ENCODE measurements around the gene DUSP9. TPM values are rescaled to one million over a fixed set of nuclear protein-coding genes. Genes with fewer than 3 reads are reported as not detected.

DUSP9 gene
- total and polyA plus RNA-seq, 8 donors = 0.10 to 0.56 (median 0.23) TPM; not detected in 1

- Histone ChIP-seq H3K4me3 (no peak overlapping the region), H3K27me3 (peaks cover 24 to 37% of the 10 kb centered on the region in 2 donors), H3K36me3 (no peaks in the 10 kb centered on the region), H3K9me3 (no peaks in the 10 kb centered on the region), H3K27ac (no peak overlapping the region), H3K4me1 (no peaks in the 10 kb centered on the region)
- DNase-seq (no peak), ATAC-seq (no peak)
- intact Hi-C loops (cut with DNase I) = no loop called here
- TF ChIP-seq CTCF (IDR thresholded peaks at IDR 0.05) = no peak
Observed at GRCh38 chrX:153659268-153659667, 12.3 kb downstream of the DUSP9 start.

- intact Hi-C loops (cut with DNase I) = loop anchor here in 1 of 2 donors (10.0 kb wide), 1 partner anchor 107 kb away; no protein-coding TSS in a partner anchor
- peak; percentile 27 for ATAC-seq
- no peak overlapping the region for H3K27ac ChIP-seq
- TF ChIP-seq CTCF (IDR thresholded peaks at IDR 0.05) = peak in 1 of 2 donors; percentile 33
- peak in 2 of 4 donors; percentile 35 to 58 for DNase-seq
- H3K36me3 ChIP-seq = no peaks in the 10 kb centered on the region
- H3K4me3 ChIP-seq = no peak overlapping the region
- H3K4me1 ChIP-seq = no peaks in the 10 kb centered on the region
- H3K27me3 ChIP-seq = peaks cover 26 to 48% of the 10 kb centered on the region in 2 donors
- H3K9me3 ChIP-seq = no peaks in the 10 kb centered on the region
Observed at GRCh38 chrX:153662266-153662665, 15.3 kb downstream of the DUSP9 start.

GRCh38 chrX:153665726-153666306, 18.8 kb downstream of the DUSP9 start:
- intact Hi-C loops (cut with DNase I) = loop anchor here in 1 of 2 donors (10.0 kb wide), 1 partner anchor 111 kb away; no protein-coding TSS in a partner anchor
- Histone ChIP-seq H3K36me3 (no peaks in the 10 kb centered on the region), H3K4me1 (no peaks in the 10 kb centered on the region), H3K9me3 (no peaks in the 10 kb centered on the region), H3K27me3 (peaks cover 21 to 45% of the 10 kb centered on the region in 2 donors), H3K27ac (no peak overlapping the region), H3K4me3 (no peak overlapping the region)
- TF ChIP-seq CTCF (IDR thresholded peaks at IDR 0.05) = no peak
- no peak for ATAC-seq
- DNase-seq = no peak

GRCh38 chrX:153667281-153667955, 20.4 kb downstream of the DUSP9 start:
- H3K4me3 ChIP-seq = no peak overlapping the region
- intact Hi-C loops (cut with DNase I) = loop anchor here in 1 of 2 donors (10.0 kb wide), 1 partner anchor 113 kb away; no protein-coding TSS in a partner anchor

More at GRCh38 chrX:153667281-153667955, 20.4 kb downstream of the DUSP9 start:
- ATAC-seq (no peak), DNase-seq (no peak)
- H3K27ac ChIP-seq = no peak overlapping the region
- H3K9me3 ChIP-seq = no peaks in the 10 kb centered on the region
- H3K36me3 ChIP-seq = no peaks in the 10 kb centered on the region
- peaks cover 6 to 43% of the 10 kb centered on the region in 2 donors for H3K27me3 ChIP-seq
- no peaks in the 10 kb centered on the region for H3K4me1 ChIP-seq
- TF ChIP-seq CTCF (IDR thresholded peaks at IDR 0.05) = no peak
